Omental fat pad (tissue), 4 donors: Measurements from ENCODE around the gene MOK. TPM values are rescaled to one million over a fixed set of nuclear protein-coding genes. Genes with fewer than 3 reads are reported as not detected.

ENCODE experiments used
- ATAC-seq: fragments of 150-250 bp; one replicate; pipeline ENCODE4 v1.9.1; 2016; ENCODE audit warnings: mild to moderate bottlenecking, moderate library complexity; ENCODE audit not compliant: low FRiP score
- DNase-seq: peaks from one replicate; pipeline ENCODE4 v3.0.0-alpha.2; 2019; ENCODE audit warnings: low spot score
- total RNA-seq, 4 donors: library from RNA; depleted of rRNA; stranded (reverse); fragments of >200 nt; gene quantifications; one replicate each; pipeline ENCODE4 v1.1.0, GENCODE V29; 2016
- TF ChIP-seq, protein P1 (sequence below), 3 donors: fragments of 450-650 bp; IDR thresholded peaks; one replicate each; pipeline ENCODE4 v1.5.1; 2016 to 2017; ENCODE audit warnings: antibody characterized with exemption in 3 of 3, mild to moderate bottlenecking in 3 of 3, moderate library complexity in 2 of 3

MOK gene
- total RNA-seq, 4 donors from 2014 or later: 11.6 to 21.9 (median 12.6) TPM

DNA sequence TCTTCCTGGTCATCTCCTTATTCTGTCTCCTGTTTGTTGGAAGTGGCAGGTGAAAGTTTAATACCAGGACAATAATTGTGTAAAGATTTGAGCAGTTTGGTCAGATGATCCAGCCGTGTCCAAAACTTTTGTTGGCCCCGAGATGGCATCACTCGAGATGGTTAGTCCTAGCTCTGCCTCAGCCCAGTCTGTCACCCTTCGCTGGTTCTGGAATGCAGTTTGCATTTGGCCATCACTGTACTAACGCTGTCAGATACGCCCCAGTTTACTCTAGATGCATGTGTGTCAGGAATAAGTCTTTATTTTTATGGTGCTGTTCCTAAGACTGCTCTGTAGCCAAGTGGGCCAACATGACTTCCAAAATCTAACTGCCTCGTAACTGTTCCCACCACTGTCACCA, 79.6 kb downstream of the MOK start:
- DNase-seq (no peak), ATAC-seq (no peak)
- TF ChIP-seq, protein P1, sequence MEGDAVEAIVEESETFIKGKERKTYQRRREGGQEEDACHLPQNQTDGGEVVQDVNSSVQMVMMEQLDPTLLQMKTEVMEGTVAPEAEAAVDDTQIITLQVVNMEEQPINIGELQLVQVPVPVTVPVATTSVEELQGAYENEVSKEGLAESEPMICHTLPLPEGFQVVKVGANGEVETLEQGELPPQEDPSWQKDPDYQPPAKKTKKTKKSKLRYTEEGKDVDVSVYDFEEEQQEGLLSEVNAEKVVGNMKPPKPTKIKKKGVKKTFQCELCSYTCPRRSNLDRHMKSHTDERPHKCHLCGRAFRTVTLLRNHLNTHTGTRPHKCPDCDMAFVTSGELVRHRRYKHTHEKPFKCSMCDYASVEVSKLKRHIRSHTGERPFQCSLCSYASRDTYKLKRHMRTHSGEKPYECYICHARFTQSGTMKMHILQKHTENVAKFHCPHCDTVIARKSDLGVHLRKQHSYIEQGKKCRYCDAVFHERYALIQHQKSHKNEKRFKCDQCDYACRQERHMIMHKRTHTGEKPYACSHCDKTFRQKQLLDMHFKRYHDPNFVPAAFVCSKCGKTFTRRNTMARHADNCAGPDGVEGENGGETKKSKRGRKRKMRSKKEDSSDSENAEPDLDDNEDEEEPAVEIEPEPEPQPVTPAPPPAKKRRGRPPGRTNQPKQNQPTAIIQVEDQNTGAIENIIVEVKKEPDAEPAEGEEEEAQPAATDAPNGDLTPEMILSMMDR (IDR thresholded peaks at IDR 0.05): no peak

DNA sequence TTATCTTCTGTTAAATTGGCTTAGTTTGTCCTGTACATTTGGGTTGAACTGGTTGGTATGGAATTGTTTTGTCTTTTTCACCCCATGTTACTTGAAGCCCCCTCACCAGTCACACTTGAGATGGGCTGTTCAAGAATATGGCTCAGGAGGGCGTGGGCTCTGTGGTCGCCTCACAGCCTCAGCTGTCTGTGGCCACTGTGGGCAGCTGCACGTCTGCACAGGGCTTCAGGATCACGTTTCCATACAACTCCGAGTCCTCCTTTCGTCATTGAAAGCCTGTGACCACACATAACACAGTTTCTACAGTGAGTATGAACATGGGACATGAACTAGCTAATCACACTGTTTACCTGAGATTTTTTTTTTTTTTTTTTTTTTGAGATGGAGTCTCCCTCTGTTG, 81.3 kb downstream of the MOK start:
- ATAC-seq (no peak), DNase-seq (no peak)
- TF ChIP-seq, protein P1 (IDR thresholded peaks at IDR 0.05): no peak

- no peak for DNase-seq
Observed at GRCh38 chr14:102222751-102223150, 82.2 kb downstream of the MOK start.

GRCh38 chr14:102222009-102222575, 82.9 kb downstream of the MOK start:
- TF ChIP-seq, protein P1 (IDR thresholded peaks at IDR 0.05): no peak
- no peak for ATAC-seq
- no peak for DNase-seq

More at GRCh38 chr14:102222751-102223150, 82.2 kb downstream of the MOK start:
- no peak for ATAC-seq
- TF ChIP-seq, protein P1 (IDR thresholded peaks at IDR 0.05): no peak

DNA sequence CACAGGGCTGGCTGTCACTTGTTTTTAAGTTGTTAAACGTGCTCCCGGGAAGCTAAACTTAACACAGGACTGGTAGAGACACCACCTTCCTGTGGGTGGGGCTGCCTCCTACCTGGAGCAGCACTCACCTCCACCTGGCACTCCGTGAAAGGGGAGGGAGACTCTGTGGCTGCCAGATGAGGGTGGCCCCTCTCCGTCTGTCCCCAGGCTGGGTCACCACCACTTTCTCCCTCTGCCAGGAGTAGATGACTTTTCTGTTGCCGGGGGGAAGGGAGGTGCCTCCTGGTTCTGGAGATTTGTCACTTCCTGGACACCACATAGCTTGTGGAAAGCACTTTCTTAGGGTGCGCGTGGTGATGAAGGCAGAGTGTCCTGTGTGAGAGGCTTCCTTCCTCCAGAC, 83.9 kb downstream of the MOK start:
- no peak for DNase-seq
- TF ChIP-seq, protein P1 (IDR thresholded peaks at IDR 0.05): no peak
- ATAC-seq: no peak

DNA sequence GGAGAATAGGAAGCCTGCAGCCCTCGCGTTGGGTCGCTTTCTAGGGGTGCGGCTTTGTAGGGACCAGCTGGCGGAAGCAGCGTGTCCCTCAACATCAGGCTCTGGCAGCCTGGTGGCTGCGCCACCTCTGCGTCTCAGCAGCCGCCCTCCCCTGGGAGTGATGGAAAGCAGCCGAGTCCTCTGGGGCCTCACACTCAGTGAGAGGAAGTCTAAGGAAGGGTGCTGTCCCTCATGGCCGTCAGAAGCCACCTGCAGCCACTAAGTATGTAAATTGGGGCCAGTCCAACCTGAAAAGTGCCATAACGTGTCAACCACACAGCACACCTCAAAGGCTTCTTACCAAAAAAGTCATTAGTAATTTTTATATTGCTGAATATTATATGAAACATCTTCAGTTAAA, 84.9 kb downstream of the MOK start:
- TF ChIP-seq, protein P1 (IDR thresholded peaks at IDR 0.05): no peak
- DNase-seq (no peak), ATAC-seq (no peak)

GRCh38 chr14:102219316-102219715, 85.6 kb downstream of the MOK start:
- TF ChIP-seq, protein P1 (IDR thresholded peaks at IDR 0.05): no peak
- no peak for DNase-seq

More at GRCh38 chr14:102219316-102219715, 85.6 kb downstream of the MOK start:
- no peak for ATAC-seq
